ENCODE results near the gene STRN4.
A peak's percentile ranks its signal among the peaks of the same experiment; 100 is the strongest.
"Not testable (repeated sequence)": the region's sequence is repeated elsewhere in the genome, so short reads cannot be mapped to it uniquely, and the experiment has no call there.

The STRN4 gene

DNA sequence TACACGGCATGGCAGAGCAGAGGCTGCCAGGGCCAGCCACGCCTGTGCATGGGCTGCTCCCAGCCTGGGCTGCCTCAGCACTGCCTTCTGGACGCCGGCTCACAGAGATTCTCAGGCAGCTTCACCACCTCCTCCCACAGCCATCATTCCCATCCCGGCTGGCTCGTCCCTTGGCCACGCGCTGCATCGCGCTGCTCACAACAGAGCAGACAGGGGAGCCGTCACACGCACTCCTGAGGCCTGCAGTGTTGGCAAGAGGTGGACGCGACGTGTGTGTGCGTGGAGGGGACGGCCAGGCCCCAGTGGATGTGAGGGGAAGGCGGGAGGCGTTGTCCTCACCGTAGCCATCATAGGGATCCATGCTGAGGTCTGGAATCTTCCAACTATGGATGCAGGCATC lies 21.8 kb downstream of the STRN4 start:
- no peak for DNase-seq

DNA sequence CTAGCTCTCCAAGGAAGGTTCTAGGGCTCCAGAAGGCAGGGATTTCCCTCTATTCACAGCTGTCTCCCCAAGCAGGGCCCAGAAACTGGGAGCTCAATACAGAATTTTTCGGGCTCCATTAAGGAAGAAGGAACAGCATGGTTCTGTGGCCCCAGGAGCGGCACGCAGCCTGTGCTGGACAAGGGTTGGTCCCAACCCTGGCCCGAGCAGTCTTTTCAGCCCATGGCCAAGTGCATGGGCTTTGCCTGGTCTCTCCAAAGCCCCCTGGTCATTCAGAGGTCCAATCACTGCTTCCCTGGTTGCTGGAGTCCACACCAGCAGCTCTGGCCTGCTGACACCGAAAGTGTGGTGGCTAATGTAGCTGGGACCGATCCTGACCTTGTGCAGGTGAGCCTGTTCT lies 22.8 kb downstream of the STRN4 start:
- DNase-seq: no peak

DNA sequence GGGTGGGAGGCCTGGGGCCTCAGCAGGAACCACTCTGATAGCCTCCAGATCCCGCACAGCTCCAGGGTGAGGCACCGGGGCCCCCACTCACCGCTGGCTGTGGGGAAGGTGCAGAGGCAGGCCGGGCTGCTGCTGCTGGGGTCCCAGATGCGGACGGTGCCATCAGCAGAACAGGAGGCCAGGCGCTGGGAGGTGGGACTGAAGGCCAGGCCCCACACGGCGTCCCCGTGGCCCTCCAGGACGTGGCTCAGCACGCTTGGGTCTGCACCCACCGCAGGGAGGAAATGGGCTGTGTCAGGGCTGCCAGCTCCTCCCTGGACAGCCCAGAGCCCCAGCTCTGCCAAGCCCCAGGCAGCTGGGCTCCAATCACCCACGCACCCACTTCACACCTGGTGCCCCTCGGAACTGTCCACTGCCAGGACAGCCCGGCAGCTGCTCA lies 23.2 kb downstream of the STRN4 start:
- DNase-seq: no peak

DNA sequence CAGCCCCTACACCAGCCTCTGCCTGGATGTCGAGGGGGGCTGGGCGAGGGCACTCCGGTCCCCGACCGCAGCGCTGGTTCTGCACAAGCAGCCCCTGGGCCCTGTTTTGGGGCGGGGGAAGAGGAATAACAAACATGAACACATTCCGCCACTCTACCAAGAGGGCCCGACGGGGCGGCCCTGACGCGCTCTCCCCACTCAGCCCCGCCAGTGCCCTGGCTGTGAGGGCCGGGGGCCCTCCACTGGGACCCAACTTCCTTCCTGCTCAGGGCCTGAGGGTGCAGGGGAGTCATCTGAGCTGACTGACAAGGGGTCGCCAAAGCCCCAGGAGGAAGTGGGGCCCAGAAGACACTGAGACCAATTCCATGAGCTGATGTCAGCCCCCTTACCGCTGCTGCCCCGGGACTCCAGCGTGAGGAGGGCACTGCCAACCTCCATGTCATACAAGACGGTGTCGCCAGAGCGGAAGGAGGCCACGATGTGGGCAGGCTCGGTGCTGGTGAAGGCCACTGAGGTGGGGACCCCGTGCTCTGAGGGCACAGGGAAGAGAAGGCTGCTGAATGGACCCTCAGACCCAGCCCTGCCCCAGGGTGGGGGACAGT lies 23.7 kb downstream of the STRN4 start:
- DNase-seq: no peak

DNA sequence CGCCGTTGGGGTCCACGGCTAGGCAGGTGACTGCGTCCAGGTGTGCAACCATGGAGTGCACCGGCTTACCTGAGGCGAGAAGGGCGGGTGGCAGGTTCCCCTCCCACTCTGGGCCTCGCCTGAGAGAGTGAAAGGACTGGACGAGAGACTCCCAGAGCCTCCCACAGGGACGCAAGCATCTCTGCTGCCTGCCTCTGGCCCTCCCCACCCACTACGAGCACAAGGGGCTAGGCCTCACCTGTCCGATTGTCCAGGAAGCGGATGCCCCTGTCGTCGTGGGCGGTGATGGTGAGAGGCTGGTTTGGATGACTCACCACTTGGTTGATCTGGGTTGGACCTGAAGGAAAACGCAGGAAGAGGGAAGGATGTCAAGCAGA lies 24.3 kb downstream of the STRN4 start:
- DNase-seq: no peak

DNA sequence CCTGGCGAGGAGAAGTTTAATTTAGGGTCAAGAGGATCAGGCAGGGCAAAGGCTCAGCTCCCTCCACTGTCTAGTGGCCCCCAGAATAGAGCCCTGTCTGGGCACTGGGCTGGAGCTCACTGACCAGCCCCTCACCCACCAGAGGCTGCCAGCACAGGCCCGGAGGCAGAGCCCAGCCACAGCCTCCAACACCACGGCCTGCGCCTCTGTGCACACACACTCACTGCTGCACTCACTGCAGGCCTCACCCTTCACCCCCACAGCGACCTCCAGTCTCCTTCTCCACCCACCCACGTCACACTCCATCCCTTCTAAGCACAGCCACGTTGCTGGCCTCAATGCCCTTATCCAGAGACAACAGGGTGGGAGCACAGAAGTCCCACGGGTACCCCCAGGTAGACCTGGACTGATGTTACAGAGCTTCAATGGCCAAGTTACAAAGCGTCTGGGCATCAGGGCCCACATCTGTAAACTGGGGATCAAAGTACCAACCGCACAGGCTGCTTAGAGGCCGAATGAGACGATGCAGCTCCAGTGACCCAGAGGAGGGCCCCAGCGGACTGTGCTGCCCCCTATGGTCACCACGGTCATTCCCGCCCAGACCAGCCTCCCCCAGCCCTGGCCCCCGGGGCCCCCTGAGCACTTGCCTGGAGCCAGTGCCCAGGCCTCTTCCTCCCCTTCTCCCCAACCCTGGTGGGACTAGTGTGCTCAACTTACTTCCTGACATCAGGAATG lies 24.8 kb downstream of the STRN4 start:
- no peak for DNase-seq

DNA sequence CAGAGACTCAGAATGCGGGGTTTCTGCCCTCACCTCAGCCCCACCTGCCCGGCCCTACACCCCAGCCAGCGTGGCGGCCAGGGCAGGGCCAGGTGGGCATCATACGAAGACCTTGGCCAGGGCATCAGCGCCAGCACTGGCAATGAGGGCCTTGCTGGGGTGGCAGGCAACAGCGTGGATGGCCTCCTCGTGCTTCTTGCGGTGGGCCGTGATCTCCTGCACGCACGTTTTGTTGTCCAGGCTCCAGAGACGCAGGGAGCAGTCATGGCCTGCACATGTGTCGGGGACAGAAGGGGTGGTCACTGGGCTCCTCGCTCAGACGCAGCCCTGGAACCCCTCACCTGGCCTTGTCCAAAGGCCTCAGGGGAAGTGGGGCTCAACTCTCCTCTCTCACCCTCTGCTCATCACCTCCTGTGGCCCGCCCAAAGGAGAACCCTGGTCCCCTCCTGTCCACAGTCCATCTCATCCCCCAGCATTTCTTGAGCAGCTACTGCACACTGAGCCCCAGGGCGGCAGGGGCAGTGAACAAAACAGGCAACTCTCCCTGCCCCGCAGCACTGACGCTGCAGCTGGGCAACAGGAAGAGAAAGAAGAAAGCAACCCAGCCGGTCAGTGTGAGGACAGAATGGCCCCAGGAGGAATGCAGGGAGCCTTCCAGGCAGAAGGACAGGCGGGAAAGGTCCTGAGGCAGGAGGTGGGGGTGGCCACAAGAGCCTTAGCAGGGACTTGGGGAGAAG lies 25.6 kb downstream of the STRN4 start:
- DNase-seq: no peak

DNA sequence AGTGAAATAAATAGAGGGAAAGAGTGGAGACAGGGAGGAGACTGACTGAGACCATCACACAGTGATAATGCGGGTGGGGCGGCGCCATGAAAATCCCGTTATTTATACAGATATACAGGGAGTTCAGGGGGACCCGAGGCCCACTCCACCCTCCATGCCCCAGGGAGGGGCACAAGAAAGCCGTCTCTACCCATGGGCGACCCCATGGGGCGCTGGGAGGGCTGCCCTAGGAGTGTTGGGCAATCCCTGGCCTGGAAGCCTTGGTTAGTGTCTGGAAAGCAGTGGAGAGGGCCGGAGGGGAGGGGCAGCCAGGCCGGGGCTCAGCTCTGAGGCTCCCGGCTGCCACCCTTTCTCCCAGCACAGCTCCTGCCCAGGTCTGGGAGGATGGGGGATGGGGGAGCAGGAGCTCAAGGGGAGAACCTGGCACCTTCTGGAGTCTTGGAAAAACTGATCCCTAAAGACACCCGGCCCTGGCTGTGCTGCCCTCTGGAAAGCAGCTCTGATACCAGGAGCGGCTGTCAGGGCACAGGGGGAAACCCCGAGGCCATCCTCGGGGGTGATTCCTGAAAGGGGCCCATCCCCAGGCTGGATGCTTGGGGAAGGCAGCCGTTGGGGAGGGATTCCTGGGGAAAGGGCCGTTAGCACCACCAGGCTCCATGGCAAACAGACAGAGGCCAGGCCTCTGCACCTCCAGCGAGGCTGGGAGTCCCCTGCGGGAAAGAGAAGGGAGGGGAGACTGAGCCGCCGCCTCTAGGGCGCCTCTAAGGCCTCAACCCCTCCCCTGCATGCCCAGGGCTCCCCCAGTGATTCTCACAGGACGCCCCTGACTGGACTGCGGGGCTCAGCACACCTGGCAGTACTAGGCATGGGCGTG lies 26.4 kb downstream of the STRN4 start:
- DNase-seq: no peak

DNA sequence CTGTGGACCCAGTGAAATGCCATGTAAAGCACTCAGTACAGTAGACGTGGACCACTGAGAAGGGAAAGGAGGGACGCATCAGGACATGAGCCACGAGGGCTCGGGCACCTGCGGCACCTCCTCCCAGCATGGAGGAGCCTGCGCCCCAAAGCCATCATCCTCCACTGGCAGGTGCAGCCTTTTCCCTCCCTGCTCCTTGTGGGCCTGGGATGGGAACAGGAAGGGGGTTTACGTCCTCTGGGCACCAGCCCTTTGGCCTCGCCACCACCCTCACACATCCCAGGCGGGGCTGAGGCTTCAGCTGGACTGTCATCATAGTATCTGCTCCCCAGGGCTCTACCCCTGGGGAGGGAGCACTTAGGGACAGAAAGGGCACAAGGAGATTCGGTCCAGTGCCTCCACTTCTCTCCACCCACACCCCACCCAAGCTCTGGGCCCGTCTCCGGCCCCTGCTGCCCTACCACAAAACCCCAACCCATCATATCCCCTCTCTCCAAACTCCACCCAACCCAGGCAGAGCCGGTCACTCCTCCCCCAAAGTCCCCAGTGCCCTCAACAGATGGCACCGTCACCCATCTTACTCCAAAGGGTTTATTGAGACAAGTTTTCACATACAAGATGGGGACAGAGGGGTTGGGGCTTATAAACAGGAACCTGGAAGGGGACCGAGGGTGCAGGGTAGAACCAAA lies 27.2 kb downstream of the STRN4 start:
- DNase-seq: no peak

DNA sequence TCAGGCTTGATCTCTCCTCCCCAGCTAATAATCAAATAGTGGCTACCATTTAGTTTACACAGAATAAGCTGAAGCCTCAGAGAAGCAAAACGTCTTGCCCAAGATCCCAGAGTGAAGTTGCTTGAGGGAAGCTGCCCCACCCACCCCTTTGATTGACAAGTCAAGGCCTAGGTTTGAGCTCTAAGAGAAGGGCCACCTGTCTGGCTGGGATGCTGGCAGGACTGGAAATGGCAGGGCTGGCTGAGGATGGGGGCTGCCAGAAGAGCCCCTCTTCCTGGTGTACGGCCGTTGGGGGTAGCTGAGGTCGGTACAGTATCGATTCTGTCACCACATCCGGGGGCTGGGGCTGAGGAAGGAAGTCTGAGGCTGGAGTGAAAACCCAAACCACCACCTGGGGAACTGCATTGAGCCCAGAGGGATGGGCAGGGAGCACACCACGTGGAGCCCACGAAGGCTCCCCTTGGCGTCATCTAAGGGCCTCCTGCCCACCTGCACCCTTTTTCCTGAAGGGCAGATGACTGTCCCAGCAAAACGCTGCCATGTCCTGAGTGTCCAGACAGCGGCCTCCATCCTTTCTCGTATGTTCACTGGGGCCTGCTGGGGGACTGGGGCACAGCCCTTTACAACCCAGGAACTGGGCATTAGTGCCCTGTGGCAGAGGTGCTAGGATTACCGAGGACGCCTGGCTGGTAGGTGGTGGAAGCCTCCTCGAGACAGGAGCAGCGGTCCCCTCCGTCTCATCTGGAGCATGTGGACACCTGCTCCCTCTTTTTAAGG lies 27.9 kb downstream of the STRN4 start:
- no peak for DNase-seq

DNA sequence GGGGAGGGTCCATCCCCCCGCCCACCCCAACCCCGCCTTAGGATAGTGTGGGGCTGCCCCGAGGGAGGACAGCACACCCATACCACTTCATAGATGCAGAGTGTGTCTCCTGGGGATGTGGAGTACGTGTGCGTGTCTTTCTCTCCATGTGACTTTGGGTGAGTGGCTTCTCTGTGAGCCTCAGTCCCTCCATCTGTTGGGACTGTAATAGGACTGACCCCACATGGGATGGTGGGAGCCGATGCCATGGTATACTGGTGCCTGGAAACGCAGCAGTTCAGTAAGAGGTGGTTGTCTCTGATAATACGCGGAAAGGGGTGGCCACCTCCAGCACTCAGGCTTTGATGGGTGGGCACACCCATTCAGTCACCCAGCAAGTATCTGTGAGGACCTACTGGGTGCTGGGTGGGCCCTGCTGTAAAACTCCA lies 28.5 kb downstream of the STRN4 start:
- DNase-seq: peak; percentile 9

DNA sequence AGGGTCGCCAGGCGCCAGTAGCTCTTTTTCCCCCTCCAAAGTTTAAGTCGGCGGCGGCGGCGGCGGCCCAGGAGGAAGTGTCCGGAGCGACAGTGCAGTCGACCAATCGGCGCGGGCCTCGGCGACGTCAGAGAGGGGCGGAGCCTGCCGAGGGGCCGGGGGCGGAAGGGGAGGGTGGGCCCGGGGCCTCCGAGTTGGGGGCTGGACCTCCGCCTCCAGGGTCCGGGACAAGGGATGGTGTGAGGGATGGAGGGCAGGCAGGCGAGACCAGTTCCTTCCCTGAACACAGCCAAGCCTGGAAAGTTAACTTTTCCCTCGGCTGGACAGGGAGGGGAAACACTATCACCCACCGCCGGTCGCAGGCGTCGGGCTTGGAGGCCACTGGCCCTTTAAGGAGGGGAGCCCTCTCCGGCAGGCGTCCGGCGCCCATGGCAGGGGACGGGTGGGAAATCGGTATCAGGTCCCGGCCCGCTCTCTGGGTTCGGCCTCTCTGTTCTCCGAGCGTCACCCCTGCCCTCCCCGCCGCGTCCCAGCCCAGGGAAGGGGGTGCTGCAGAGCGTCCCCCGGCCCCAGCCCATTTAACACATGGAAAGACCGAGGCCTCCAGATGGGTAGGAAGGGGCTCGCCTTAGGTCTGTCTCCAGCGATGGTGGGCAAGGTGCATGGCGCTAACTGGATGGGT lies 29.1 kb downstream of the STRN4 start, which contains the start of gene PRKD2:
TSS of gene PRKD2 (minus strand) at position 81 of the 682 bp plus-strand sequence. CDS start 744 bp downstream, outside the sequence.
- peak; percentile 82 for DNase-seq

DNA sequence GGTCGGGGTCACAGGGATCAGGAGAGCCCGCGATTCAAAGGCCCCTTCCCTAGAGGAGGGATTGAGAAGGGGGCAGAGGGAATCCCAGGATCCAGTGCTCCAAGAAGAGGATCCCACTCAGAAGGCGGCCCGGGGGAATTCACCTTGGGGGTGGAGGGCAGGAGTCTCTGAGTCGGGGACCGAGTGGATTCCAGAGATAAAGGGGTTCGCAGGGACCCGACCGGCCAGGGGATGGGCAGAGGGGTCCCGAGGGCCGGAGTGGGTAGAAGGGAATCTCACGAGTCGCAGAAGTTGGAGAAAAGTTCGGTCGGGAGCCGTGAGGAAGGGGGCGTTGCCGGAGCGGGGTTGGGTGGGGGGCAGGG lies 29.6 kb downstream of the STRN4 start:
- DNase-seq: no peak

DNA sequence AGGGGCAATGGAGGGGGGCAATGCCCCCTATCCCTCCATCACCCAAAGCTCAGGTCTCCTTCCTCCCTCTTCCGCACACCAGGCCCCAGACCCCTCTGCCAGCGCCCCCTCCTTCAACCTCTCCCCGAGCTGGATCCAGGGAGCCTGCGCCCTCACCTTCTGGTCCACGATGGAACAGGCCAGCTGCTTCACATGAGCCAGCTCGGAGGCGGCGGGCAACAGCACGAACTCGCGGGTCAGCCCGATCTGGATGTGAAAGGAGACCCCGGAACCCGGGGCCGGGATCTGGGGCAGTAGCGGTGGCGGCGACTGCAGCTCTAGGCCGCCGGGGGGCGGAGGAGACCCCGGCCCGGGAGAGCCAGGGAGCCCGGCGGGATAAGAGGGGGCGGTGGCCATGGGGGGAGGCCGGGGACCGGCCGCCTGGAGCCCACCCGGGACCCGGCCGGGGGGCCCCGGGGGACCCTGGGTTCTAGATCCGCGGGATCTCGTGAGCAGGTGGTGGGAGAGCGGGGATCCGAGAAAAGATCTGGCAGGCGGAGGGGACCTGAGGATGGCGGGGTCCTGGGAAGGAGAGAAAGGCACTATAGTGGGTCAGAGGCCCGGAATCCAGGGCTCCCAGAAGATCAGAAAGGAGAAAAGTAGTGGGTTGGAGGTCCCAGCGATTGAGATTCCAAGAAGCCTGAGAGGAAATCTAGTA lies 30.1 kb downstream of the STRN4 start:
- DNase-seq: peak; percentile 12

DNA sequence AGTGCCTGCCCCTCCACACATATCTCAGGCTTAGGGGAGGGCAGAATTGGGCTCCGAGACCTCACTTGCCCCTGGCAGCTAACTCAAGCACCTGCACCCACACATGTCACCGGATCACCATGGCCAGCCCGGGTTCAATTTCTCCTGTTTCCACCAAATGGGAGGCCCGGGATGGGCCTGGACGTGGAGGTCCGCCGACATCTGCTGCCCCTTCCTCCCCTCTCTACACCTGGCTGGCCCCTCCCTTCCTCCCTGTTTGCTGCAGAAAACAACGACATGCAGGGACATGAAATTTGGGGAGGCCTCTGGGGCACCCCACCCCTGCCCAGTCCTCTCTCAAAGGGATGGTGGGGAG lies 30.7 kb downstream of the STRN4 start:
- no peak for DNase-seq

DNA sequence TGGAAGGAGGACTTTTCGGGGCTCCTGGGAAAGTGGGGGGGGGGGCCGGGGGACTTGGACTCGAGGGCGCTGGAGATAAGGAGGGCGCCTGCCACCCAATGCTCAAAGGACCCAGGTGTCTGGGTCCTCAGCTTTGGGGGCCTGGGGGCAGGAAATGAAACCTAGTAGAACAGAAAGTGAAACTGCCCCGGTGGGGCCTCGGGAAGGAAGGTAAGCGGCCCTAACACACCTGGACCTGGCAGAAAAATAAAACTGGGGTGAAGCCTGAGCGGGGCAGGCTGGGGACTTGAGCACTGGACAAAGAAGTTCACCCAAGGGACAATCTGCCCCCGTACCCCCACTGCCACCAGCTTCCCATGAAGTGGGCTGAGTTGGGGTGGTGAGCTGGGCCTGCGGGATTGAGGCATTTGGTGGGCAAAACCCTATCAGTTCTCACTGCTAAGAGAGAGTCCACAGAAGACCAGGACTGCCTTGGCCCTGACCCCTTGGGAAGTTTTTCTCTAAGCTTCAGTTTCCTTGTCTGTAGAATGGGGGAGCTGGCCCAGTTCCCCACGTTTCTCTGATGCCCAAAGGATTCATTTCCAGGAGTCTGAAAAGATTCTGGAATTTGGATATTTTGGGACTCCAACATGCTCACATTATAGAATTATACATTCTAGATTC lies 31.7 kb downstream of the STRN4 start:
- DNase-seq: peak; percentile 61

DNA sequence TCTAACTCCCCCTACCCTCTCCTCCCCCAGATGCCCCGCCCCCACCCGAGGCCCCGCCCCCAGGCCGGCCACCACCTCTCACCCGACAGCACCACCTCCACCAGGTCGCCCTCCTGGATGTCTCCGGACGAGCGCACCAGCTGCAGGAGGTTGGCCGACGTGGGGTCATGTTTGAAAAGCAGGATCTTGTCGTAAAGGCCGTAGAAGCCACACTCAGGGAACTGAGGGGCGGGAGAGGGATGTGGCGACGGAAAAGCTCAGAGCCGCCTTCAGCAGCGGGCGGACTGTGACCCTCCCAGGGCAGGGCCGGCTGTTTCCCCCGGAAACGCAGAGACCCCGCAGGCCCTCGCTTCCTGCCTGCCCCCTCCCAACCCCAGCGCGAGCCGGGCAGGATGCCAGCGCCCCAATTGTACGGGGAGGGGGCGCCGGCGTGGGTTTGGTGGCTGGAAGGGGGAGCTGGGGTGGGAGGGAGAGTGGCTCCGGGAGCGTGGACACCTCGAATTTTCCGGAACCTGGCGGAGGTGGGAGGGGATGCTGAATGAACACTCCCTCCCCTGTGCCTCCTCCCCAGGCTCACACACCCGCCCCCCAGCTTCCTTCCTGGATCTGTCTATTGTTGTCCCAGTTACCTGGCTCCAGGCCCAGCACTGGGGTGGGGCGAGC lies 32.3 kb downstream of the STRN4 start:
- peak; percentile 61 for DNase-seq

DNA sequence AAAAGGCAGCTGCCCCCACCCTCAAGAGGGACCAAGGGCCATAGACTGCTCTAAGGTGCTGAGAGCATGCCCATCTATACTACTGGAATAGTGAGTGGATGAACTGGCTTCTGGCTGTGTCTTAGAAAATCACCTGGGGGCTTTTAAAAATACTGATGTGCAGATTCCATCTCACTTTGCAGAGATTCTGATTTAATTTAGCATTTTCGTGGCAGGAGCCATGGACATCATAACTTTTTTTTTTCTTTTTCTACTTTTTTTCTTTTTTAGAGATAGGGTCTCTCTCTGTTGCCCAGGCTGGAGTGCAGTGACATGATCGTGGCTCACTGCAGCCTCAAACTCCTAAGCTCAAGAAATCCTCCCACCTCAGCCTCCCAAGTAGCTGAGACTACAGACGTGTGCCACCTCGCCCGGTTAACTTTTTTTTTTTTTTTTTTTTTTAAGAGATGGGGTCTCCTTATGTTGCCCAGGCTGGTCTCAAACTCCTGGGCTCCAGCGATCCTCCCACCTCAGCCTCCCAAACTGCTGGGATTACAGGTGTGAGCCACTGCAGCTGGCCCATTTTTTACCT lies 33.4 kb downstream of the STRN4 start:
- DNase-seq: not testable (repeated sequence)

DNA sequence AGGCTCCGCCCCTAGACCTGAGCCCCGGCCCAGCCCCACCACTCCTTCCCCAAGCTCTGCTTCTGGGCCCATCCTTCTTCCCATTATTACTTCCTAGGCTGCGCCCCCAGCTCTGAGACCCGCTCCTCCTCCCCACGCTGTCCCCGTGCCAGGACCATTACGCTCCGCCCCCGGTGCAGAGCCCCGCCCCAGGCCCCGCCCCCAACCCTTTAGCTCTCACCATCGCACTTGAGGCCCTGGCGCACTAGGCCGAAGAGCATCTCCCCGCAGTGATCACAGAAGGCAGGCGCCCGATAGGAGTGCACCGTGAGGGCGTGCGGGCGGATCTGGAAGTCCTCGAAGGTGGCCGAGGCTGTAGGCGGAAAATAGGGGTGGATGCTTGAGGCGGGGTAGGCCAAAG lies 35.6 kb downstream of the STRN4 start:
- DNase-seq: no peak

All from NCI-H1436 (cell line).